ENCODE data around the gene ATE1.
A peak's percentile ranks its signal among the peaks of the same experiment; 100 is the strongest.
"Not testable (repeated sequence)": the region's sequence is repeated elsewhere in the genome, so short reads cannot be mapped to it uniquely, and the experiment has no call there.

The ATE1 gene

DNA sequence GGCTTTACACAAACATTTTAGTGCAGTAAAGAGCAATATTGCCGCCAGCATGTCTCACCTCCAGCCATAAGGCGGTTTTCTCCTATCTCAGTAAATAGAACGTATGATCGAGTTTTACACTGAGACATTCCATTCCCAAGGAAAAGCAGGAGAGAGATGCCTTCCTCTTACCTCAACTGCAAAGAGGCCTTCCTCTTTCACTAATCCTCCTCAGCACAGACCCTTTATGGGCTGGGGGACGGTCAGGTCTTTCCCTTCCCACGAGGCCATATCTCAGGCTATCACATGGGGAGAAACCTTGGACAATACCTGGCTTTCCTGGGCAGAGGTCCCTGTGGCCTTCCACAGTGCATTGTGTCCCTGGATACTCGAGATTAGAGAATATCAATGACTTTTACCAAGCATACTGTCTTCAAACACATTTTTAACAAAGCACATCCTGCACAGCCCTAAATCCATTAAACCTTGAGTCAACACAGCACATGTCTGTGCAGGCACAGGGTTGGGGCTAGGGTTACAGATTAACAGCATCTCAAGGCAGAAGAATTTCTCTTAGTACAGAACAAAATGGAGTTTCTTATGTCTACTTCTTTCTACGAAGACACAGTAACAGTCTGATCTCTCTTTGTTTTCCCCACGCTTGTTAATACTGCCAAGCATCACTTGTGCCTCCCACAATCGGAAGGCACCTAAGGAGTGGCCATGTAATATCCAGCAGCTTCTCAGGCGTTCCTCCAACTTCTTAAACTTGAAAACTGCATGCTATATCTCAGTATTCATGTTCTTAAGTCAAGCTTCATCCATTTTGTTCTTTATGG is 2.6 kb upstream of the ATE1 start:
- DNase-seq (ENCODE audit: low read depth in 2 of 2, low spot score in 1 of 2), result not testable (repeated sequence)

DNA sequence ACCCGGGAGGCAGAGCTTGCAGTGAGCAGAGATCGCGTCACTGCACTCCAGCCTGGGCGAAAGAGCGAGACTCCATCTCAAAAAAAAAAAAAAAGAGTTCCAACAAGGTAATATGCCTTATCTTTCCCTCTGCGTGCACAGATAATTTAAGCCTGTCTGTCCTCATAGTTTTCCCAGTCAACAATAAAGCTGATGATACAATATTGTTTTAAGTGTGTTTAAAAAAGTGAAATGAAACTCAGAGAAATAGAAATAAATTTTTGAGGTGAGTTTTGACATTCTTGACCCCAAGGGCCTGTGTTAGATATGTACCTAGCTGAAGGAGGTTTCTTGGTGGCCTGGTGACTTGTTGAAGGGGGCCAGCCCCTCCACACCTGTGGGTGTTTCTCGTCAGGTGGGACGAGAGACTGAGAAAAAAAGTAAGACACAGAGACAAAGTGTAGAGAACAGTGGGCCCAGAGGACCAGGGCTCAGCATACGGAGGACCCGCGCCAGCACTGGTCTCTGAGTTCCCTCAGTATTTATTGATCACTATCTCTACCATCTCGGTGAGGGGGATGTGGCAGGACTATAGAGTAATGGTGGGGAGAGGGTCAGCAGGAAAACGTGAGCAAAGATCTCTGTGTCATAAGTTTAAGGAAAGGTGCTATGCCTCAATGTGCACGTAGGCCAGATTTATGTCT is 1.9 kb upstream of the ATE1 start:
- DNase-seq (ENCODE audit: low read depth in 2 of 2, low spot score in 1 of 2), result not testable (repeated sequence)

DNA sequence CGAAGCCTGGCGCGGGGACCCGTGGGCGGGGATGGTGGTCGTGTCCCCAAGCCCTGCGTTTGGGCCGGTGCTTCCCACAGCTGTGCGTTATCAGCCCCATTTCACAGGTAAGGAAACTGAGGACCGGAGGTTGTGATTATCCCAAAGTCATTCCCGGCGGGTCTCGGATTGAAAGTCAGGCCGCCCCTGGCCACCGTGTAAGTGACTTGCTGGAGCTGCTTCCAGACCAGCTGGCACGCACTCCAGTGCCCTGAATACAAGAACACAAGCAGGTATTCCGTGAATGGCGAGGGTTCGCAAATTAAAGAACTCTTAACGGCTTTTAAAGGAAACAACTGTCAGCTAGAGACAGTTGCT is 675 bp upstream of the ATE1 start:
- peak; percentile 16 to 28 for DNase-seq (ENCODE audit: low read depth in 2 of 2, low spot score in 1 of 2)

DNA sequence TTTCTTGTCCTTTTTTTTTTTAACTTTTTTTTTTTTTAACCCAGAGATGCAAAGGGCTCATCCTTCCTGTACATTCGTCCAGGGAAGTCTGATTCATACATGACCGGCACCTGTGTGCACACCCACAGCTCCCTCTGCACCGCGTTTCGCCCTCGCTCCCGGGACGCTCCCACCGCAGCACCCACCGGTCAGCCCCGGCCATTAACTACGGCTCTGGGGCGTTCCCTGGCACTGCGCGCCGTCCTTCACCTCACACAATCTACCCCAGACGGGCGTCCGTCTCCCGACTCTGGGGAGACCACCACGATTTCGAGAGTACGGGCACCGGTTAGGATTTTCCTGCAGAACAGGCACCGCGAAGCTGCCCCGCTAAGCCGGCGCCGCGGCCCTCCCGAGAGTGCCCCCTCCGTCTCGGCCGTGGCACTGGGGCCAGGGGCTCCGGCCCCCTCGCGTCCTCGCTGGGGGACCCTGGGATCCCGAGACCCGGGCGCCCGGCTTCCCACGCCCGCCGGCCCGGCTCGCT is 452 bp downstream of the ATE1 start:
- DNase-seq (ENCODE audit: low read depth in 2 of 2, low spot score in 1 of 2), result no peak

DNA sequence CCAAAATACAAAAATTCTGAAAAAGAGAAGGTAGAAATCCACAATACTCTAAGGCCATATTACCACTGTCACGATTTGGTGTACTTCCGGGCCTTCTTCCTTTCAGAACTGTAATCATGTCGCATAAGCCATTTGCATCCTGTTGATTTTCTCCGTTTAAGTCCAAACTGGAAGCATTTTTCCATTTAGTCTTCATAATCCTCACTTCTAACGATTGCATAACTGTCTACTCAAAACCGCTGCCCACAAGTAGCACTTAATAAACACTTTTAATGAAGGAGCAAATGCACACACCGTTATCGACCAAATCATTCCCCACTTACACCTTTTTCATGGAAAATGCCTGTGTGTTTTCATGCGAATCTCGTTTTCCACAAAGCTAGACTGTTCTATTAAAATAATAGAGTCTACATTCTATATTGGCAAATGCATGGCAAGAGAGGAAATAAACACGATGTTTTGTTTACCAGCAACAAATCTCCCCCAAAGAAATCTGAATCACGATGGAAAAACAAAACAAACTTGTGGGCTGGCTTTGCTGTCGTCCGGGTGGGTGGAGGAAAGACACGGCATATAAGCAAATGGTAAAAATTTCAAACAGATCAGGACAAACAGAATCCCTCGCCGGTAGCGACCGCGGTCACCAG is 1.0 kb downstream of the ATE1 start:
- no peak for DNase-seq (ENCODE audit: low read depth in 2 of 2, low spot score in 1 of 2)

DNA sequence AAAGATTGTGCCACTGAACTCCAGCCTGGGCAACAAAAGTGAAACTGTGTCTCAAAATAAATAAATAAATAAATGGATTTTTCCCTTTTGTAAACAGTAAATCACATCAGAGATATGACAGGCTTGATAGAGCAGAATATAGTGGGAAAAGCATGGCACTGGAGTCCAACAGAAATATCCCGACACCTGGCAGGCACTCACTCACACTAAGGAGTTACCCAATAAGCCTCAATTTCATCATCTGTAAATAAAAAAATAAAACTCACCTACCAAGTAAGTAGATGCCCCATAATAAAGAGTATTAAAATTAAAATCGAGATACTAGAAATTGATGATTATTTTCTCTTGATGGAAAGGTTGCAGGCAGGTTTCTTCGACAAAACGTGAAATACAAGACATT is 1.7 kb downstream of the ATE1 start:
- DNase-seq (ENCODE audit: low read depth in 2 of 2, low spot score in 1 of 2), result no peak

DNA sequence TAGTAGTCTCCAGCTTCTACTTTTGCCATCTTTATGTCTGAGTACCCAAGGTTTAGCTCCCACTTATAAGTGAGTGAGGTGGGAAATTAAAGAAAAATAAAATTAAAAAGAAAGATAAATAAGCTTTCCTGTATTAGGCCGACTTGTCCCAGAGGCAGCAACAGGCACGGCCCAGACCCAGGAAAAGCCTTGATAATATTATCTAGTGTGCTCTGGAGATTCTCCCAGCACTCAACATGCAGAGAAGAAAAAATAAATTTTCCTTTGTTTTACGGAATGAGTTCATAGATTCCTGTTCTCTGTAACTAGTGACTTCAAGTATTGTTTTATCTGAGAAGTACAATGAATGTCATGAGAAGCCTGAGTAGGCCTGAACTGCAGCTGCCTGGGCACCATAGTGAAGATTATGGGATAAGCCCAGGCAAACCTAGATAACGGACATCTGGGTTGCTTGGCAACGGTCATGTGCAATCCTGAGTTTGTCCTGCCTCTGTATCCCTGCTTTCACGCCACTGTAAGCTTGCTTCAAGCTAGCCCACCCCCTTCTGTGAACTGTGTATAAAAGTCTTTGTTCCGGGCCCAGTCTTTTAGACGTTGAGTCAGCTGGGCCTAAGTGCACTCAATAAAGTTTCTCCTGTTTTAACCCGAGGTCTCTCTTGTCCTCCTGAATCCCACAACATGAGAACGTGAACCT is 6.4 kb downstream of the ATE1 start:
- DNase-seq (ENCODE audit: low read depth in 2 of 2, low spot score in 1 of 2), result no peak

DNA sequence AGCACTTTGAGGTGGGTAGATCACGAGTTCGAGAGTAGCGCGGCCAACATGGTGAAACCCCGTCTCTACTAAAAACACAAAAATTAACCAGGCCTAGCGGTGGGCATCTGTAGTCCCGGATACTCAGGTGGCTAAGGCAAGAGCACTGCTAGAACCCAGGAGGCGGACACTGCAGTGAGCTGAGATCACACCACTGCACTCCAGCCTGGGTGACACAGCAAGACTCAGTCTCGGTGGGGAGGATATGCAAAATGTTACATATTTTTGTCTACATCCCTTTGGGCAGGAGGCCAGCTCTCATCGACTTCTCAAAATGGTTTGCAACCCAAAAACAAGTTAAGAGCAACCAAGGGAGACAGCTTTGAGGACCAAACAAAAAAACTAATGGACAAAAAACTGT is 8.2 kb downstream of the ATE1 start:
- no peak for DNase-seq (ENCODE audit: low read depth in 2 of 2, low spot score in 1 of 2)

DNA sequence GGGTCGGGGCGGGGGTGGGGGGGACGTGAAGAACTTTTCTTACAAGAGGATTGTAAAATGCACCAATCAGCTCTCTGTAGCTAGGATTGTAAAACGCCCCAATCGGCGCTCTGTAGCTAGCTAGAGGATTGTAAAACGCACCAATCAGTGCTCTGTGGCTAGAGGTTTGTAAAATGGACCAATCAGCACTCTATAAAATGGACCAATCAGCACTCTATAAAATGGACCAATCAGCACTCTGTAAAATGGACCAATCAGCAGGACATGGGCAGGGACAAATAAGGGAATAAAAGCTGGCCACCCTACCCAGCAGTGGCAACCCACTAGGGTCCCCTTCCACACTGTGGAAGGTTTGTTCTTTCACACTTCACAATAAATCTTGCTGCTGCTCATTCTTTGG is 9.0 kb downstream of the ATE1 start:
- DNase-seq (ENCODE audit: low read depth in 2 of 2, low spot score in 1 of 2), result not testable (repeated sequence)

DNA sequence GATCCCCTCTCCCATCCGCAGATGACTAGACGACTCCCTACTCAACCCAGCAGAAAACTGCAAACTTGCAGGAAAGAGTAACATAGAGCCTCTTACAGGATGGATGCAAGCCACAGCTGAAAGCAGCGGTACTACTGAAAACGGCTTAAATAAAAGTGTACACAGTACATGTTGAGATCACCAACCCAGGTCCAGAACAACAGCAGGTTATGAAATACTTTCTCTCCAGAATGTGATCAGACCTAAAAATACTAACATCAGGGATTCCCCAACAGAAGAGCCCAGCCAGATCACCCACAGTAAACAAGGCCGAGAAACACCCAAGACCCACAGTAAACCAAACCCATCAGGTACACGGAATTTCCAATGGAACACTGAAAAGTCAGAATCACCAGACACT is 13.2 kb downstream of the ATE1 start:
- no peak for DNase-seq (ENCODE audit: low read depth in 2 of 2, low spot score in 1 of 2)

DNA sequence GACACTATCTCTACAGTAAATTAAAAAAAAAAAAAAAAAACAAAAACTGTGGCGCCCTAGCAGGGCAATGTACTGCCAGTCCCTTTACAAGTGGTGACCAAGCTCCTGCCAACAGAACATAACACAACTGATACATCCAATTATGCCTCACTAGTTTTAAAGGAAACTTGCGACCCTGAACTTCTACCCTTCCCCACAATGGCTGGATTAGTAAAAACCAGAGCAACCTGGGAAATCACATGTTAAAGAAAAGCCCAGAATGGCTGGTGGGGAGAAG is 16.5 kb downstream of the ATE1 start:
- no peak for DNase-seq (ENCODE audit: low read depth in 2 of 2, low spot score in 1 of 2)

DNA sequence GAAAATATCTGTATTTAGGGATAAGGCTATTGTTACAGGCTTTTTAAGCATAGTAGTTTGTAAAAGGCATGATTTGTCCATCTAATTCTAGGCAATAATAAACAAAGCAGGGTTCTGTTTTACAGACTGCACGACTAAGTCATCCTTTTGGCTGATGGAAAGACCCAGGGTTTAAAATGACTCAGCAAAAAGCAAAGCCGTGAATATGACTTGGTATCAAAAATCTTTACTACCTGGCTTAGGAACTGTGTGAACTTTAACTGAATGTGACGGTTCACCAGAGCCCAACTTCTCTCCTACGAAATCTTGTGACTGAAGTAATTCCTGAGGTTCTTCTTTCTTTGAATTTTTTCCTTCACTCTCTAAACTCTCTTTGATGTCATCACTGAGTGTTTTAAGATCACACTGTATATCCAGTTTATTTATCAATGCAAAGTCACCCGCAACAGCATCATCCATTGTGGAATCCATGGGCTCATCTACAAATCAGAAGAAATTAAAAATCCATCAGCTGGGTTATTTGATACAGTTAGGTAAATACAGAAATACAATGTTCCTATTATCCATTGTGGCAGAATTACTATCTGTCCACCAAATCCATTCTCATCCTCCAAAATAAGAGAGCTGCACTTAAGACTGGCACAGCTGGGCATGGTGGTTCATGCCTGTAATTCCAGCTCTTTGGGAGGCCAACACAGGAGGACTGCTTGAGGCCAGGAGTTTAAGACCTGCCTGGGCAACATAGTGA is 17.0 kb downstream of the ATE1 start:
- DNase-seq (ENCODE audit: low read depth in 2 of 2, low spot score in 1 of 2), result no peak

DNA sequence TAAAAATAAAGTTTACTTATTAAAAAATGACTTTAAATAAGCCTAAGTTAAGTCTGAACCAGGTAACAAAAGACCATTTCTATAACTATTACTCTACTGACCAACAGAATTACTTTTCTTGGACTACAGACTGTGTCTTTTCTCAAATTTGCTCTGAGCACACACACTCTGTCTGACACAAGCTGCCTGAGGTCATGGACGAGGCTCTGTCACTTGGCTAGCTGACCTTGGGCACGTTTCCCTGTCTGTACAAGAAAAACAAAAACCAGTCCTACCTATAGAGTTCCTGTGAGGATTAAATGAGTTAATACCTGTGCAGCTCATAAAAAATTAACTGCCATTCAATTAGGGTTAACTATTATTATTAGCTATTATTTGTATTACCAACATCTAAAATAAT is 22.9 kb downstream of the ATE1 start:
- DNase-seq (ENCODE audit: low read depth in 2 of 2, low spot score in 1 of 2), result no peak

DNA sequence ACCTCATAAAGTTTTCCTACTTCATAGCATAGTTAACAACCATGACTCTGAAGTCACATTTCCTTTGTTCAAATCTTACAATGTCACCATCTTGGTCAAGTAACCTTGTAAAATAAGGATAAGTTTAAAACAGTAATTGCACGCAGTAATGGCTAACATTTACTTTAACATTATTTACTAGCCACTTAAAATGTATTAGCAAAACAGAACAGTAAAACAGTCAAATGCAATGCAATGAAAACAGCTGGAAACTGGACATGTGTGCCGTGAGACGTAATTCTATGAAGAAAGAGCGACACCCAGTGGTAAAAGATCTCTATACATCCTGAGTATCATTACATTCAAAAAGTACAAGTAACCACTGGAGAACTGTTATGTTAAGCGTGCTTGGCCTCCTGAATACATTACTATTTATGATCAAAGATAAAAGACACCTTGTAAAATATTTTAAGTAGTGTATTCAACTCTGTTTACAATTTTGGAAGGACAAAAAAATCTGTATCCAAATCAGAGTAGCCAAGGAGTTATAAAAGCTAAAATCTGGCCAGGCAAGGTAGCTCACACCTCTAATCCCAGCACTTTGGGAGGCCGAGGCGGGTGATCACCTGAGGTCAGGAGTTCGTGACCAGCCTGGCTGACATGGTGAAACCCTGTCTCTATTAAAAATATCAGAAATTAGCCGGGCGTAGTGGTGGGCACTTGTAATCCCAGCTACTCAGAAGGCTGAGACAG is 27.2 kb downstream of the ATE1 start:
- DNase-seq (ENCODE audit: low read depth in 2 of 2, low spot score in 1 of 2), result no peak

DNA sequence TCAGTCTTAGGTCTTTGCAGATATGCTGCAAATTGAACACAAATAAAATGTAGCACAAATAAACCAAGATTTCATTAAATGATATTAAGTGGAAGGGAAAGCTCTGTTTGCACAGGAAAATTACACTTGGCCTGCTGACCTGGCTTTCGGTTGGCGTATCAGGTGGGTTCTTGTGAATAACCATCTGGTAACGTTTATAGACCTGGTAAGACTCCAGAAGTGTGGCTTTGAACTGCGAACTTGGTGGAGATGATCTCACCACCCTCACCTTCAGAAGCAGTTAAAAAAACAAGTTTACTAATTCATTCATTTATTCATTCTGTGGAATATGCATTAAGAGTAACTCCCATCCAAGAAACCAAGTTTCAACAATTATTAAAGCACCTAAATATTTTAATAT is 28.1 kb downstream of the ATE1 start:
- DNase-seq (ENCODE audit: low read depth in 2 of 2, low spot score in 1 of 2), result no peak

DNA sequence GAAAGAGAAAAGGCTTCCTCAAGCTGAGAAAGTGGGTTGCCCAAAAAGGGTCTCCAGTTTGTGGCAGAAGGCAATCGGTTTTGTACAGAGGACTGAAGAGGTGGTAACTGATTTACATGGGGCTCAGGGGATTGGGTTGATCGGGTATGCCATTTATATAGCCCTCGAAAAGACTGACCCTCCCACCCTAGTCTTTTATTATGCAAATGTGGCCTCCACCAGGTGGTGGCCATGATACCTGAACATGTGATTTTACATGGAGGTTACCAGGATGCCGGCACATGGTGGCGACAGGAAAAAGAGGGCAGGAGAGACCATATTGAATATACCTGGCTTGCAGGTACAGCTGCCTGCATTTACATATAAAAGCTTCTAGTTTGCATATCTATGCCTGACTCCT is 36.7 kb downstream of the ATE1 start:
- DNase-seq (ENCODE audit: low read depth in 2 of 2, low spot score in 1 of 2), result no peak

DNA sequence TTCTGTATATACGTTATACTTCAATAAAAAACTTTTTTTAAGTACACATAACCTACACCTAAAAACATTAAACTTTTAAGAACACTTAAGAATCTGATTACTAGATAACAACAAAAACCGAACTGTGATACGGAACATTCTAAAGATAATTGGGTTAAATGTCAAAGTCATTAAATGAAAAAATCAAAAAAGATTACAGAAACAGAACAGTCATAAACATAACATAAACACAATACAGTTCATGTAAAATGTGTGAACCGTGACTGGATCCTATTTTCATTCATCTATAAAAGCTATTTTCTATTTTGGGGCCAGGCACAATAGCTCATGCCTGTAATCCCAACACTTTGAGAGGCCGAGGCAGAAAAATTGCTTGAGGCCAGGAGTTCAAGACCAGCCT is 38.6 kb downstream of the ATE1 start:
- DNase-seq (ENCODE audit: low read depth in 2 of 2, low spot score in 1 of 2), result no peak

DNA sequence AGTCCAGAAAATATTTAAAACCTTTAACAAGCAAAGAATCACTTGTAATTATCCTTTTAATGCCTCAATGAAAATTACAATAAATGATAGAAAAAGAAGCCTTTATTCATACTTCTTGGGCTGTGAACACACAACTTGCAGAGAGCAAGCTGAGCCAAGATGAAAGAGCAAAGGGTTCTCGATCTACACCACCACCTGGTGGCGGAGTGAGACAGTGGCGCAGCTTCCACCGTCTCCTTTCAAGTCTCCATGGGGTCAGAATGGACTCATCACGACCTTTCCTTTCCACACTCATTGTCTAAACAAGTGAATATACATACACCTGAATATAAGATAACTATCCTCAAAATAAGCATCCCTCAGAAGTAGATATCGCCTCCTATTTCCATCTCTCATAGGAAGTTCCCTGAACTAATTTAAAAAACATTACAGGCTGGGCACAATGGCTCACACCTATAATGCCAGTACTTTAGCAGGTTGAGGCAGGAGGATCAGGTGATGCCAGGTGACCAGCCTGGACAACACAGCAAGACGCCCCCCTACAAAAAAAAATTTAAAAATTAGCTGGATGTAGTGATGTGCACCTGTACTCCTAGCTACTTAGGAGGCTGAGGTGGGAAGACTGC is 40.7 kb downstream of the ATE1 start:
- DNase-seq (ENCODE audit: low read depth in 2 of 2, low spot score in 1 of 2), result no peak

DNA sequence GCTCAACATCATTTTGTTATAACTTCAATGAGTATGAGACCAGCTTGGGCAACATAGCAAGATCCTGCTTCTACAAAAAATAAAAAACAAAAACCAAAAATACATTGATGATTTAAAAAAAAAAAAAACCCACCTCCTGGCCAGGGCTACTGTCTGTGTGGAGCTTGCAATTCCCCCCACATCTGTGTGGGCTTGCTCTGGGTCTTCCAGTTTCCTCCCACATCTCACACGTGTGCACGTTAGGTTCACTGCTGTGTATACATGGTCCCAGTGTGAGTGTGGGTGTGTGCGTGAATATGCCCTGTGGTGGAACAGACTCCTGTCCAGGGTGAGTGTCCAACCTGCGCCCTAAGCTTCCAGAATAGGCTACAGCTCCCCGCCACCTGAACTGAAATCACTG is 41.6 kb downstream of the ATE1 start:
- no peak for DNase-seq (ENCODE audit: low read depth in 2 of 2, low spot score in 1 of 2)

DNA sequence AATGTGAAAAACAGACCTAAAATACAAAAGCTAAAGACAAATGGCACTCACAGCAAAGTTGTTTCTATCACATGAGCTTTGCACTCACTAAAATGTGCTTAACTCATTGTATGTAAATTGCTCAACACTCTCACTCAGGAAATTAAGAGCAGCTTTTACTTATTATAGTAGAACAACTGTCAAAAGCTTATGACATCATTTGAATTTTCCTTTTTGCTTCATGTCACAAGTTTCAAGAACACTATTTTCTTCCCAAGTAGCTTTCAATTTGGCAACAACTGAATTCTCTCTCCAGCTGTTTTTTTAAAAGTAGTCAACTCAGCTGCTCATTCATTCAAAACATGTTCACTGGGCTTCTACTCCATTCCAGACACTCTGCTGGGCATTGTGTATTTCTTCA is 46.9 kb downstream of the ATE1 start:
- DNase-seq (ENCODE audit: low read depth in 2 of 2, low spot score in 1 of 2), result no peak
